ENCODE measurements around the gene RRN3.

DNA sequence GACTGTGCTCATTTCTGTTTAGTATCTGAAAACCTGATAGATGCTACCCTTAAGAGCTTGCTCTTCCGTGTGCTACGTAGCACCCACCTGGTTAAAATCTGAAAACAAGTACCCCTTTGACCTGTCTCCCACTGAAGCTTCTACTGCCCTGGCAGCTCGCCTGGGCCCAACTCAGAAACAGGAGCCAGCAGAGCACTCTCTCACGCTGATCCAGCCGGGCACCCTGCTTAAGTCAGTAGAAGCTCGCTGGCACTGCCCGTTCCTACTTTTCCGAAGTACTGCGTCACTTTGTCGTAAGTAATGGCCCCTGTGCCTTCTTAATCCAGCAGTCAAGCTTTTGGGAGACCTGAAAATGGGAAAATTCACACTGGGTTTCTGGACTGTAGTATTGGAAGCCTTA lies 57.1 kb downstream of the RRN3 start:
- TF ChIP-seq, protein P1, sequence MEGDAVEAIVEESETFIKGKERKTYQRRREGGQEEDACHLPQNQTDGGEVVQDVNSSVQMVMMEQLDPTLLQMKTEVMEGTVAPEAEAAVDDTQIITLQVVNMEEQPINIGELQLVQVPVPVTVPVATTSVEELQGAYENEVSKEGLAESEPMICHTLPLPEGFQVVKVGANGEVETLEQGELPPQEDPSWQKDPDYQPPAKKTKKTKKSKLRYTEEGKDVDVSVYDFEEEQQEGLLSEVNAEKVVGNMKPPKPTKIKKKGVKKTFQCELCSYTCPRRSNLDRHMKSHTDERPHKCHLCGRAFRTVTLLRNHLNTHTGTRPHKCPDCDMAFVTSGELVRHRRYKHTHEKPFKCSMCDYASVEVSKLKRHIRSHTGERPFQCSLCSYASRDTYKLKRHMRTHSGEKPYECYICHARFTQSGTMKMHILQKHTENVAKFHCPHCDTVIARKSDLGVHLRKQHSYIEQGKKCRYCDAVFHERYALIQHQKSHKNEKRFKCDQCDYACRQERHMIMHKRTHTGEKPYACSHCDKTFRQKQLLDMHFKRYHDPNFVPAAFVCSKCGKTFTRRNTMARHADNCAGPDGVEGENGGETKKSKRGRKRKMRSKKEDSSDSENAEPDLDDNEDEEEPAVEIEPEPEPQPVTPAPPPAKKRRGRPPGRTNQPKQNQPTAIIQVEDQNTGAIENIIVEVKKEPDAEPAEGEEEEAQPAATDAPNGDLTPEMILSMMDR (IDR thresholded peaks at IDR 0.05; ENCODE audit: insufficient read depth, low read length, poor library complexity, severe bottlenecking): no peak
- no peak for TF ChIP-seq EZH2phosphoT487 (conservative IDR thresholded peaks at IDR 0.05; ENCODE audit: low read length)

Measured in SU-DHL-6 (cell line).